DMS114 treated with DMSO at 0.1 percent for 48 hours (cell line): ENCODE measurements around the gene PROKR1.
A peak's percentile ranks its signal among the peaks of the same experiment; 100 is the strongest.
"Not testable (repeated sequence)": the region's sequence is repeated elsewhere in the genome, so short reads cannot be mapped to it uniquely, and the experiment has no call there.

ENCODE experiments used
- DNase-seq: peaks from one replicate; lab custom pipeline; 2025; ENCODE audit not compliant: unreplicated experiment; lab: John Stamatoyannopoulos, UW

PROKR1 gene

GRCh38 chr2:68643011-68643873, at the start of gene PROKR1:
TSS of gene PROKR1 (plus strand) at chr2:68643579. CDS start at chr2:68645822, 2,243 bp downstream.
- no peak for DNase-seq

GRCh38 chr2:68594041-68594440, 49.3 kb upstream of the PROKR1 start:
- DNase-seq: no peak

- peak; percentile 4 for DNase-seq
Observed at GRCh38 chr2:68594674-68595492, 48.5 kb upstream of the PROKR1 start.

- DNase-seq: not testable (repeated sequence)
Observed at GRCh38 chr2:68595493-68595785, 47.9 kb upstream of the PROKR1 start.

GRCh38 chr2:68600495-68600894, 42.9 kb upstream of the PROKR1 start:
- DNase-seq: not testable (repeated sequence)

- DNase-seq: no peak
Observed at GRCh38 chr2:68603059-68603458, 40.3 kb upstream of the PROKR1 start.

- no peak for DNase-seq
Observed at GRCh38 chr2:68604077-68604476, 39.3 kb upstream of the PROKR1 start.

GRCh38 chr2:68605939-68606338, 37.4 kb upstream of the PROKR1 start:
- no peak for DNase-seq

GRCh38 chr2:68606759-68607158, 36.6 kb upstream of the PROKR1 start:
- no peak for DNase-seq

- DNase-seq: no peak
Observed at GRCh38 chr2:68607837-68608236, 35.5 kb upstream of the PROKR1 start.

- DNase-seq: no peak
Observed at GRCh38 chr2:68612765-68613519, 30.4 kb upstream of the PROKR1 start.

- DNase-seq: no peak
Observed at GRCh38 chr2:68620772-68621171, 22.6 kb upstream of the PROKR1 start.

- no peak for DNase-seq
Observed at GRCh38 chr2:68623820-68624219, 19.6 kb upstream of the PROKR1 start.

- no peak for DNase-seq
Observed at GRCh38 chr2:68627615-68628014, 15.8 kb upstream of the PROKR1 start.

GRCh38 chr2:68632021-68632420, 11.4 kb upstream of the PROKR1 start:
- no peak for DNase-seq

- DNase-seq: no peak
Observed at GRCh38 chr2:68637047-68637446, 6.3 kb upstream of the PROKR1 start.

GRCh38 chr2:68643874-68644485, 601 bp downstream of the PROKR1 start:
- no peak for DNase-seq

- no peak for DNase-seq
Observed at GRCh38 chr2:68645523-68645922, 2.1 kb downstream of the PROKR1 start.

GRCh38 chr2:68646303-68646702, 2.9 kb downstream of the PROKR1 start:
- DNase-seq: peak; percentile 8

GRCh38 chr2:68650645-68651044, 7.3 kb downstream of the PROKR1 start:
- no peak for DNase-seq

- DNase-seq: no peak
Observed at GRCh38 chr2:68653034-68653433, 9.7 kb downstream of the PROKR1 start.
